Breast epithelium (tissue), 4 donors: ENCODE results near the gene KIF6. TPM values are rescaled to one million over a fixed set of nuclear protein-coding genes. Genes with fewer than 3 reads are reported as not detected.

Source experiments
- DNase-seq, 2 donors: peaks; one replicate each; pipeline ENCODE4 v3.0.0-alpha.2; 2019; ENCODE audit warnings: low spot score in 2 of 2
- H3K27ac ChIP-seq, 2 donors: fragments of 200-600 bp; sonication (generic) in 1 of 2; one replicate each; pipeline ENCODE4 v1.5.1; 2016 to 2019; ENCODE audit warnings: mild to moderate bottlenecking in 1 of 2
- H3K27me3 ChIP-seq, 2 donors: fragments of 200-600 bp; sonication (generic) in 1 of 2; one replicate each; pipeline versions ENCODE4 v1.5.1 to v1.6.0; 2017 to 2019; ENCODE audit warnings: control low read depth in 1 of 2, mild to moderate bottlenecking in 1 of 2
- H3K36me3 ChIP-seq: fragments of 200-600 bp; one replicate; pipeline ENCODE4 v1.5.1; 2019
- H3K4me1 ChIP-seq, 2 donors: fragments of 200-600 bp; sonication (generic); one replicate each; pipeline ENCODE4 v1.5.1; 2016 to 2019; ENCODE audit warnings: control low read depth in 1 of 2
- H3K4me3 ChIP-seq, 3 donors: fragments of 200-600 bp; sonication (generic); 1 replicate in 2 of 3; 2 replicates in 1 of 3; pipeline ENCODE4 v1.5.1; 2016 to 2019; ENCODE audit warnings: mild to moderate bottlenecking in 3 of 3, moderate library complexity in 2 of 3
- H3K9me3 ChIP-seq, 2 donors: fragments of 200-600 bp; sonication (generic) in 1 of 2; one replicate each; pipeline ENCODE4 v1.5.1; 2016 to 2019; ENCODE audit warnings: control low read depth in 1 of 2
- POLR2A ChIP-seq: fragments of 450-650 bp; IDR thresholded peaks from one replicate; pipeline ENCODE4 v1.6.1; 2016; ENCODE audit warnings: antibody characterized with exemption, mild to moderate bottlenecking, moderate library complexity
- POLR2AphosphoS5 ChIP-seq, 3 donors: sonication (generic); formaldehyde crosslinking; IDR thresholded peaks; one replicate each; pipeline ENCODE4 v1.6.1; 2017; ENCODE audit warnings: antibody characterized with exemption in 3 of 3
- intact Hi-C: fragments of 100-400 bp; cut with DNase I; formaldehyde crosslinking; loops from one replicate; pipeline ENCODE4 v1.15.1; 2023; ENCODE audit warnings: low total_unique reads
- total RNA-seq, 3 donors: library from RNA; depleted of rRNA; stranded (reverse); fragments of >200 nt; gene quantifications; one replicate each; pipeline ENCODE4 v1.1.0, GENCODE V29; 2016
- TF ChIP-seq, protein P1 (sequence below), 3 donors: fragments of 450-650 bp; IDR thresholded peaks; one replicate each; pipeline ENCODE4 v1.5.1; 2016 to 2017; ENCODE audit warnings: antibody characterized with exemption in 3 of 3, mild to moderate bottlenecking in 3 of 3, moderate library complexity in 3 of 3

The KIF6 gene
- total RNA-seq, 3 donors from 2014 or later: under 0.01 to 0.80 (median 0.15) TPM

DNA sequence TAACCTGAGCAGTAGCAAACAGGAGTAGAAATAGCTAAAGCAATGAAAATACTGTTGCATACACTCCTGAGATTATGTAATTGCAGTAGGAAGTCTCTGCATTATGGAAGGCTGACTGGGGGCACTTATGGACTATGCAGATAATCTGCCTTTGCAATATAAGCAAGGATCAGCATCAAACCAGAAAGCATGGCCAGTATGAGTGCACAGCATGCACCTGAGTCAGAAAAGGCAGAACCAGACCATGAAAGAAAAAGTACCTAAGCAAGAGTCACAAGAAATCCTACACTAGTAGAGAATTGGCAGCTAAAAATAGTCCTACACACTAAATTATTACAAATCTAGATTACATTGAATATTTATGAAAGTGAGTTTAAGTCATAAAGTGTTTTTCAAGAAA is 164.3 kb downstream of the KIF6 start:
- no peak for DNase-seq
- H3K9me3 ChIP-seq: no peaks in the 10 kb centered on the region
- H3K27ac ChIP-seq: no peak overlapping the region
- TF ChIP-seq, protein P1, sequence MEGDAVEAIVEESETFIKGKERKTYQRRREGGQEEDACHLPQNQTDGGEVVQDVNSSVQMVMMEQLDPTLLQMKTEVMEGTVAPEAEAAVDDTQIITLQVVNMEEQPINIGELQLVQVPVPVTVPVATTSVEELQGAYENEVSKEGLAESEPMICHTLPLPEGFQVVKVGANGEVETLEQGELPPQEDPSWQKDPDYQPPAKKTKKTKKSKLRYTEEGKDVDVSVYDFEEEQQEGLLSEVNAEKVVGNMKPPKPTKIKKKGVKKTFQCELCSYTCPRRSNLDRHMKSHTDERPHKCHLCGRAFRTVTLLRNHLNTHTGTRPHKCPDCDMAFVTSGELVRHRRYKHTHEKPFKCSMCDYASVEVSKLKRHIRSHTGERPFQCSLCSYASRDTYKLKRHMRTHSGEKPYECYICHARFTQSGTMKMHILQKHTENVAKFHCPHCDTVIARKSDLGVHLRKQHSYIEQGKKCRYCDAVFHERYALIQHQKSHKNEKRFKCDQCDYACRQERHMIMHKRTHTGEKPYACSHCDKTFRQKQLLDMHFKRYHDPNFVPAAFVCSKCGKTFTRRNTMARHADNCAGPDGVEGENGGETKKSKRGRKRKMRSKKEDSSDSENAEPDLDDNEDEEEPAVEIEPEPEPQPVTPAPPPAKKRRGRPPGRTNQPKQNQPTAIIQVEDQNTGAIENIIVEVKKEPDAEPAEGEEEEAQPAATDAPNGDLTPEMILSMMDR (IDR thresholded peaks at IDR 0.05): no peak
- TF ChIP-seq POLR2A (no peak), POLR2AphosphoS5 (IDR thresholded peaks at IDR 0.05) (no peak)
- intact Hi-C loops: no loop called here
- no peak overlapping the region for H3K4me3 ChIP-seq
- no peaks in the 10 kb centered on the region for H3K36me3 ChIP-seq
- no peaks in the 10 kb centered on the region for H3K4me1 ChIP-seq
- no peaks in the 10 kb centered on the region for H3K27me3 ChIP-seq

- TF ChIP-seq POLR2A (no peak), POLR2AphosphoS5 (IDR thresholded peaks at IDR 0.05) (no peak)
- TF ChIP-seq, protein P1 (IDR thresholded peaks at IDR 0.05): no peak
- no peaks in the 10 kb centered on the region for H3K27me3 ChIP-seq
- no peak for DNase-seq
- no peaks in the 10 kb centered on the region for H3K36me3 ChIP-seq
- H3K4me3 ChIP-seq: no peak overlapping the region
- H3K27ac ChIP-seq: no peak overlapping the region
- H3K4me1 ChIP-seq: no peaks in the 10 kb centered on the region
- no peaks in the 10 kb centered on the region for H3K9me3 ChIP-seq
- intact Hi-C loops: no loop called here
Observed at GRCh38 chr6:39558591-39559190, 166.5 kb downstream of the KIF6 start.

DNA sequence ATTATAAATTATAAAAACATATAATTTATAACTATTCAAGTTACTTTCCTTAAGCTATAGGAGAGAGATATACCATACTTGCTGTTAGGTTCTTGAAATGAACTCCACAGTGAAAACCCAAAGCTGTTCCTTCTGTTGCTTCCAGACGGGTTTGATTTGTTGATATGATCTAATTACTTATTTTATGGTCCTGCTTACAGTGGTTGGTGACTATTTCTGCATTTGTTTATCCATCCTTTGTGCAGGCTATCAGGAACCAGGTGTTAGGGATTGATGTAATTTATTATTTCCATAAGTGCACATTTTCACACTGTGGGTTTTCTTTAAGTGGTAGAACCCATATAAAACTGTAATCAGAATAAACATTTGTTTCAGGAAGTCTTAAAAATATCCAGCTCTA is 167.1 kb downstream of the KIF6 start:
- H3K27ac ChIP-seq: no peak overlapping the region
- H3K4me1 ChIP-seq: no peaks in the 10 kb centered on the region
- no peak for DNase-seq
- no peaks in the 10 kb centered on the region for H3K27me3 ChIP-seq
- no peaks in the 10 kb centered on the region for H3K36me3 ChIP-seq
- no peak overlapping the region for H3K4me3 ChIP-seq
- intact Hi-C loops: no loop called here
- no peaks in the 10 kb centered on the region for H3K9me3 ChIP-seq
- TF ChIP-seq, protein P1 (IDR thresholded peaks at IDR 0.05): no peak
- no peak for TF ChIP-seq POLR2A
- TF ChIP-seq POLR2AphosphoS5 (IDR thresholded peaks at IDR 0.05): no peak

GRCh38 chr6:39555136-39555535 is 170.1 kb downstream of the KIF6 start:
- DNase-seq: no peak
- TF ChIP-seq POLR2AphosphoS5 (IDR thresholded peaks at IDR 0.05) (no peak), POLR2A (no peak)
- TF ChIP-seq, protein P1 (IDR thresholded peaks at IDR 0.05): no peak
- no peak overlapping the region for H3K4me3 ChIP-seq
- H3K27me3 ChIP-seq: no peaks in the 10 kb centered on the region
- no peaks in the 10 kb centered on the region for H3K4me1 ChIP-seq
- no peaks in the 10 kb centered on the region for H3K9me3 ChIP-seq
- no peak overlapping the region for H3K27ac ChIP-seq
- no peaks in the 10 kb centered on the region for H3K36me3 ChIP-seq
- intact Hi-C loops: no loop called here

- Histone ChIP-seq H3K4me3 (no peak overlapping the region), H3K27ac (no peak overlapping the region), H3K9me3 (no peaks in the 10 kb centered on the region), H3K4me1 (no peaks in the 10 kb centered on the region), H3K27me3 (no peaks in the 10 kb centered on the region), H3K36me3 (no peaks in the 10 kb centered on the region)
- DNase-seq: no peak
- intact Hi-C loops: no loop called here
- no peak for TF ChIP-seq POLR2AphosphoS5 (IDR thresholded peaks at IDR 0.05)
- TF ChIP-seq, protein P1 (IDR thresholded peaks at IDR 0.05): no peak
- no peak for TF ChIP-seq POLR2A
Observed at GRCh38 chr6:39553860-39554802, 171.1 kb downstream of the KIF6 start.
